ENCODE data around the gene POLD2.
"Not testable (repeated sequence)": the region's sequence is repeated elsewhere in the genome, so short reads cannot be mapped to it uniquely, and the experiment has no call there.

Gene POLD2

GRCh38 chr7:44138698-44139097, 15.3 kb upstream of the POLD2 start:
- no peak for DNase-seq

DNA sequence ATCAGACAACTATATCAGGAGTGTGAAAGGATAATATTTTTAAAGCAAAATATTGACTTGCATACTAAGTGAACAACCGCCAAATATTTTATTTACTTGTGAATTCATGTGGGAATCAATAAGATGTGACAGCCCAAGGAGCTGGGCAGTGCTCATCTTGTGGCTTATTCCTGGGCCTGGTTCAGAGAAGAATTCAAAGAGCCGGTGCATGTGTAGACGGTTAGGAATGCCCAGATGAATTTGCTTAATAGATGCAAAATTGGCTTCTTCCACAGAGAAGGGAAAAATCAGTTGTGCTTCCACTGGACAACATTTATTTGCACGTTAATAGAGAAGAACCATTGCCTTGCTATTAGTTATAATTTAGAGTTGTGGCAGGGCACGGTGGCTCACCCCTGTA, 13.4 kb upstream of the POLD2 start:
- DNase-seq = no peak

DNA sequence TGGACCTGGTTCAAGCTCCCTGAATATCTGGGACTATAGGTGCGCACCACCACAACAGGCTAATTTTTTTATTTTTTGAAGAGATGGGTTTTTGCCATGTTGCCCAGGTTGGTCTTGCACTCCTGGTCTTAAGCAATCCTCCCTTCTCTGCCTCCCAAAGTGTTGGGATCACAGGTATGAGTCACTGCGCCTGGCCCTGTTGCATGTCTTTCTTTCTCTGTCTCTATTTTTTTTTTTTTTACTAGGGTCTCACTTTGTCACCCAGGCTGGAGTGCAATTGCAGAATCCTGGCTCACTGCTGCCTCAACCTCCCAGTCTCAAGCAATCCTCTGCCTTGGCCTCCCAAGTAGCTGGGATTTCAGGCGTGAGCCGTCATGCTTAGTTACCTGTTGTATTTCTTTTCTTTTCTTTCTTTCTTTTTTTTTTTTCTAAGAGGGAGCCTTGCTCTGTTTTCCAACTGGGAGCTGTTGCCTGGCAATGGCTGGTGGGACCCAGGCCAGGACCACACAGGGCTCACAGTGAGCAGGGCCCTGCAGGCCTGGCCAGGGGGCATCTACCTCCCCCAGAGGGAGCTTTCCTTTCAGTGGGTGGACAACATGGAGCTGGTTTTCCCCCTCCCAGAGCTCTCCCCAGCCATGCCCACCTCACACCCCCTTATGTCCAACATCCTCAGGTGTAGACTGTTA, 11.7 kb upstream of the POLD2 start:
- peak in 2 of 14 donors; percentile 25 to 36 for DNase-seq

DNA sequence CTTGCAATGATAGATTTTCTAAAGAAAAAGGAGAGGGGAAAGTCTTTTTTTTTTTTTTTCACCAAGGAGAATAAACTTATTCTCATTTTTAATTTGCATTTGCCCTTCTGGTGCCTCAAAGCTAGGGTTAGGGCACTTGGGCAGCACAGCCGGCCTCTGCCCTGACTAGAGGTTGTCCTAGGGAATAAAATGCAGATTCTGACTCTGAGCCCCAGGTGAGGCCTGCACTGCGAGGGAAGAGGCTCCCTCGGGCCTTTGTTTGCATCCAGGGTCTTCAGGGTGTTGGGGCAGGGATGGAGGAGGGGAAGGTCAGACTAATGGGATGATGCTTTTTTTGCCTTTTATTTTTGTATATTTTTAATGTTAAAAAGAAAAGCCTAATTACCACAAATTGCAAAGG, 9.9 kb upstream of the POLD2 start:
- no peak for DNase-seq

GRCh38 chr7:44132039-44132438, 8.7 kb upstream of the POLD2 start:
- DNase-seq = no peak

GRCh38 chr7:44131173-44132029, 8.1 kb upstream of the POLD2 start:
- DNase-seq = no peak

- DNase-seq = no peak
These were observed 5.6 kb upstream of the POLD2 start for GRCh38 chr7:44128721-44129582.

- no peak for DNase-seq
These were observed 3.8 kb upstream of the POLD2 start for GRCh38 chr7:44127161-44127560.

- DNase-seq = not testable (repeated sequence)
These were observed 3.2 kb upstream of the POLD2 start for GRCh38 chr7:44126574-44126973.

DNA sequence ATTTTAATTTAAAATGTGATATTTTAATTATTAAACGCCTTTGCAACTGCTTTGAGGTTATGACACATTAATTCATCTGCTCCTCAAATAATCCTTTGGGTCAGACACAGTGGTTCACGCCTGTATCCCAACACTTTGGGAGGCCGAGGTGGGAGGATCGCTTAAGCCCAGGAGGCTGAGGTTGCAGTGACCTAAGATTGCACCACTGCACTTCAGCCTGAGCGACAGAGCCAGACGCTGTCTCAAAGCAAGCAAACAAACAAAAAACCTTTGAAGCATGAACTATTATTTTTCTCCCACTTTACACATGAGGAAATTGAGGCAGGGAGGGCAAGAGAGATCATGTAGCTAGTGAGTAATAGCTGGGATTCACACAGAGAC, 1.5 kb upstream of the POLD2 start:
- no peak for DNase-seq

GRCh38 chr7:44122529-44122928, 819 bp downstream of the POLD2 start:
- DNase-seq = no peak

DNA sequence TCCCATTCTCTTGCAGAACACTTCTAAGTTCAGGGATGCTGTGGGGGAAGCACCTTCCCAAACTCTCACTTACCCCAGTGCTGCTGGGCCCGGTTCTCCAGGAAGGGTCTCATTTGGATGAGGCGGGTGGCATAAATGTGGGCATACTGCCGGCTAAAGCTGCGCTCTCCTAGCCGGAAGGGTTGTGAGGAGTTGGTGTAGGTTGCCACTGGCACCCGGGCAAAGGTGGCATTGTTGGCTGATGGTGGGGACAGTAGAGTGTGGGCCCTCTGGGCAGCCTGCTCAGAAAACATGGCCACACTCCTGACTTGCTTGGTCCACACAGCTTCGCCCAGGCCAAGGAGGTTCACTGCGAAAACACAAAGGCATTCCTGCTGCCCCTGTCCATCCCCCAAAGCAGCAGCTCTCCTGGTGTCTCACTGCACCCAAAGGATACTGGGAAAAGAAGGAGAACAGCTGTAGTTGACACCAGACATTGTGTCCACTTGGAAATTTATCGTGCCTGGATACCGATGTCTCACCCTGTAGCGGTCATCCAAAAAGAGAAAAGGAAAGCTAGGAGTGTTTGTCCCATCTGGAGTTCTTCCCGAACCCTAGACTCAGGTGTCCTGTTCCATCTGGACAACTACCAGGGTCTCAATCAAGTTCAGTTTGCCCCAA, 1.5 kb downstream of the POLD2 start:
- DNase-seq = no peak

DNA sequence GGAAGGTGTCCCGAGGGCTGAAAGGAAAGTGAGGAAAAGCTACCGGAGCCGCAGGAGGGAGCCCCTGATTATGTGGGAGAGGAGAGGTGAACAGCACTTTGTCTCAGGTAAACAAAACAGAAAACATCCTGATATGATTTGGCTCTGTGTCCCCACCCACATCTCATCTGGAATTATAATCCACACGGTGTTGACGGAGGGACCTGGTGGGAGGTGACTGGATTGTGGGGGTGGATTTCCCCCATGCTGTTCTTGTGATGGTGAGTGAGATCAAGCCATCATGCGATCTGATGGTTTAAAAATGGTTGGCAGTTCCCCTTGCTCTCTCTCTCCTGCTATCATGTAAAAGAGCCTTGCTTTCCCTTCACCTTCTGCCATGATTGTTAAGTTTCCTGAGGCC, 3.0 kb downstream of the POLD2 start:
- no peak for DNase-seq

GRCh38 chr7:44119829-44120380, 3.4 kb downstream of the POLD2 start:
- no peak for DNase-seq

DNA sequence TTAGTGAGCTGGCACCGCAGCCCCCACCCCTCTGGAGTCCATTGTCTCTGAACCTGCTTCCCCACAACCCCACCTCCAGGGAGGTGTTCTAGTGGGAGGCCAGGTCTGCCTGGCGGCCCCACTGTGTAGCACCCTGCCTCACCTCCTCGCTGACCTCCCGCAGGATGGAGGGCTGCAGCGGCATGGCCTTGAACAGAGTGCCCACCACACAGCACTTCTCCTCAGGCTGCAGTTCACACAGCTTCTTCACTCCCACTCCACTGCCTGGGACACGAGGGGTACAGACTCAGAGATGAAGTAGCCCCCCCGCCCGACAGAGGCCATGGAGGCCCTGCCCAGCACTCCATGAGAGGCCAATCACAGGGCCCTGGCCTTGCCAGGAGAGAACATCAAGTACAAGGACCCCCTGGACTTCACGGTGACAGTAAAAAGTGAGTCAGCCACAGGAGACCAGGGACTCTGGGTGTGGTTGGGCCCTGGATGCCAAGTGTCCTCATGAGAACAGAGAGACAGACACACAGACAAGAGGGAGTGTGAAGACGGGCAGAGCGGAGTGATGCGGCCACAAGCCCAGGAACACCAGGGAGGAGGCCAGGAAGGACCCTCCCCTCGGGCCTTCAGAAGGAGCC, 5.4 kb downstream of the POLD2 start:
- DNase-seq = no peak

- DNase-seq = no peak
These were observed 6.3 kb downstream of the POLD2 start for GRCh38 chr7:44116789-44117666.

DNA sequence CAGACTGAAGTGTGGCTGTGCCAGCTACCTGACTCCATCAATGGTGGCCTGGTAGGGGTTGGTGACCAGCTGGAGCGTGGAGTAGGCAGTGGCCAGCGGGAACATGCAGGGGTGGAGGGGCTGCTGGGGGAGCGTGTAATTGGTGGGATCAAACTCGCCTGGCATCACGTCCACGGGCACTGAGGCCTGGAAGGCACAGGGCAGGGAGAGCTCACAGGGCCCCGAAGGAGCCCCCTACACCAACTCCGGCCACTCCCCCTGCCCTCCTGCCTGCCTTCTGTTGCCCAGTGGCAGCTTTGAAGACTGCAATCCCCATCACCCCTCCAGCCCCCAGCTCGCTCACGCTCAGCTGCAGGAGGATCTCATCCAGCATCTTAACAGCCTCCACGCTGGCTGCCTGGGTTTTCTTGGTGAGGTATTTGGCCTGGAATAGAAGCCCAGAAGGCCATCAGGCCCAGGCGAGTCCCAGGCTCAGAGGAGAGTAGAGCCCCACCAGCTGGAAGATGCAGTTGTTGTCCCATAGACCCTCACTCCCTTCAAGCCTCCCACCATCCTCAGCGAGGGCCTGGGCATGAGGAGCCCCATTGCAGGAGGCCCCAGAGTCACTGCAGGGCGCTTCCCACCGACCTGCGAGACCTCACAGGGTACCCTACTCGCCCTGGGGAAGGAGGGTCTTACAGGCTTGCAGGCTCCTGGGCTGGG, 7.1 kb downstream of the POLD2 start:
- peak in 1 of 14 donors; percentile 37 for DNase-seq

GRCh38 chr7:44114586-44115310, 8.6 kb downstream of the POLD2 start:
- peak in 12 of 14 donors; percentile 34 to 76 (median 68) for DNase-seq

DNA sequence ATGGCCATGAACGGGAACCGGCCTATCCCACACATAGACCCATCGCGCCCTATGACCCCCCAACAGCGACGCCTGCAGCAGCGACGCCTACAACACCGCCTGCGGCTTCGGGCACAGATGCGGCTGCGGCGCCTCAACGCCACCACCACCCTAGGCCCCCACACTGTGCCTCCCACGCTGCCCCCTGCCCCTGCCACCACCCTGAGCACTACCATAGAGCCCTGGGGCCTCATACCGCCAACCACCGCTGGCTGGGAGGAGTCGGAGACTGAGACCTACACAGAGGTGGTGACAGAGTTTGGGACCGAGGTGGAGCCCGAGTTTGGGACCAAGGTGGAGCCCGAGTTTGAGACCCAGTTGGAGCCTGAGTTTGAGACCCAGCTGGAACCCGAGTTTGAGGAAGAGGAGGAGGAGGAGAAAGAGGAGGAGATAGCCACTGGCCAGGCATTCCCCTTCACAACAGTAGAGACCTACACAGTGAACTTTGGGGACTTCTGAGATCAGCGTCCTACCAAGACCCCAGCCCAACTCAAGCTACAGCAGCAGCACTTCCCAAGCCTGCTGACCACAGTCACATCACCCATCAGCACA, 9.5 kb downstream of the POLD2 start:
- no peak for DNase-seq
